Sigmoid colon (tissue), 4 donors: Measurements from ENCODE around the gene AMMECR1.

Experiments
- CTCF ChIP-seq, 4 experiments: fragments of 450-650 bp in 3 of 4; fragments of 200-600 bp in 1 of 4; IDR thresholded peaks; one replicate each; pipeline ENCODE4 v1.5.1; 2016 to 2019; ENCODE audit warnings: antibody characterized with exemption in 4 of 4, mild to moderate bottlenecking in 3 of 4, moderate library complexity in 2 of 4
- EP300 ChIP-seq, 4 donors: sonication (generic); formaldehyde crosslinking; IDR thresholded peaks; one replicate each; pipeline ENCODE4 v1.6.1; 2017; ENCODE audit warnings: antibody characterized with exemption in 4 of 4
- POLR2A ChIP-seq, 2 donors: fragments of 450-650 bp; IDR thresholded peaks; one replicate each; pipeline ENCODE4 v1.6.1; 2016; ENCODE audit warnings: antibody characterized with exemption in 2 of 2, mild to moderate bottlenecking in 2 of 2, moderate library complexity in 2 of 2
- POLR2AphosphoS5 ChIP-seq, 4 donors: sonication (generic); formaldehyde crosslinking; IDR thresholded peaks; one replicate each; pipeline ENCODE4 v1.6.1; 2017; ENCODE audit warnings: antibody characterized with exemption in 4 of 4

- no peak for TF ChIP-seq CTCF (IDR thresholded peaks at IDR 0.05)
- TF ChIP-seq POLR2A (IDR thresholded peaks at IDR 0.05), result no peak
- TF ChIP-seq POLR2AphosphoS5 (IDR thresholded peaks at IDR 0.05), result no peak
- no peak for TF ChIP-seq EP300 (IDR thresholded peaks at IDR 0.05)
These were observed 155.8 kb downstream of the AMMECR1 start for GRCh38 chrX:110162131-110162530.
